ENCODE measurements around the gene FAM181A. TPM values are rescaled to one million over a fixed set of nuclear protein-coding genes. Genes with fewer than 3 reads are reported as not detected.

The FAM181A gene
- total and polyA plus RNA-seq, 2 experiments from 2014 or later: not detected

- TF ChIP-seq CTCF (conservative IDR thresholded peaks at IDR 0.05; ENCODE audit: low read depth in 2 of 2) (no peak), EZH2phosphoT487 (IDR thresholded peaks at IDR 0.05; ENCODE audit: unreplicated experiment) (no peak), ETS1 (IDR thresholded peaks at IDR 0.05) (no peak), CREB1 (CRISPR knock-in tag; IDR thresholded peaks at IDR 0.05; ENCODE audit: low read depth) (no peak), ZNF331 (CRISPR knock-in tag; IDR thresholded peaks at IDR 0.05; ENCODE audit: low read depth) (no peak), POLR2AphosphoS5 (IDR thresholded peaks at IDR 0.05; ENCODE audit: low read depth) (no peak), NANOG (IDR thresholded peaks at IDR 0.05; ENCODE audit: borderline replicate concordance) (no peak), REST (IDR thresholded peaks at IDR 0.05; ENCODE audit: unreplicated experiment) (no peak), JUNB (IDR thresholded peaks at IDR 0.05; ENCODE audit: unreplicated experiment) (no peak)
These were observed 12.0 kb upstream of the FAM181A start (continued) for GRCh38 chr14:93915070-93915705.

GRCh38 chr14:93915800-93916199, 11.3 kb upstream of the FAM181A start:
- no peaks in the 10 kb centered on the region for H3K79me2 ChIP-seq (replicated peaks; ENCODE audit: insufficient read depth)
- no peaks in the 10 kb centered on the region for H3K36me3 ChIP-seq (ENCODE audit: insufficient read depth)
- H3K36me3 Mint-ChIP-seq (ENCODE audit: low read depth): no peaks in the 10 kb centered on the region
- H3K4me3 ChIP-seq: no peak overlapping the region
- H3K9me2 ChIP-seq (ENCODE audit: insufficient read depth): no peaks in the 10 kb centered on the region
- no peaks in the 10 kb centered on the region for H3F3A ChIP-seq (replicated peaks; ENCODE audit: low read depth)
- no peak for ATAC-seq
- no peaks in the 10 kb centered on the region for H3K4me1 Mint-ChIP-seq
- no peak overlapping the region for H3K27ac Mint-ChIP-seq
- H3K4me3 Mint-ChIP-seq: no peak overlapping the region
- no peaks in the 10 kb centered on the region; the same call in 2 of the 3 replicates for H3K9me3 Mint-ChIP-seq
- no peak overlapping the region for H3K4me2 ChIP-seq
- no peaks in the 10 kb centered on the region for H4K20me1 ChIP-seq (replicated peaks; ENCODE audit: insufficient read depth)
- H3K27me3 Mint-ChIP-seq (ENCODE audit: insufficient read depth, low read depth, poor library complexity): no peaks in the 10 kb centered on the region
- DNase-seq (ENCODE audit: low spot score): no peak
- no peak overlapping the region for H2AFZ ChIP-seq
- H3K27me3 ChIP-seq (ENCODE audit: insufficient read depth): no peaks in the 10 kb centered on the region
- no peak overlapping the region for H3K27ac ChIP-seq (ENCODE audit: low read depth)
- H3K4me1 ChIP-seq (ENCODE audit: insufficient read depth): no peaks in the 10 kb centered on the region
- TF ChIP-seq ETS1 (IDR thresholded peaks at IDR 0.05) (no peak), ZNF462 (CRISPR knock-in tag; IDR thresholded peaks at IDR 0.05) (no peak), CREB1 (CRISPR knock-in tag; IDR thresholded peaks at IDR 0.05; ENCODE audit: low read depth) (no peak), NANOG (IDR thresholded peaks at IDR 0.05; ENCODE audit: borderline replicate concordance) (no peak), JUNB (IDR thresholded peaks at IDR 0.05; ENCODE audit: unreplicated experiment) (no peak)
